ENCODE results near the gene STAMBPL1.
"Not testable (repeated sequence)": the region's sequence is repeated elsewhere in the genome, so short reads cannot be mapped to it uniquely, and the experiment has no call there.

DNA sequence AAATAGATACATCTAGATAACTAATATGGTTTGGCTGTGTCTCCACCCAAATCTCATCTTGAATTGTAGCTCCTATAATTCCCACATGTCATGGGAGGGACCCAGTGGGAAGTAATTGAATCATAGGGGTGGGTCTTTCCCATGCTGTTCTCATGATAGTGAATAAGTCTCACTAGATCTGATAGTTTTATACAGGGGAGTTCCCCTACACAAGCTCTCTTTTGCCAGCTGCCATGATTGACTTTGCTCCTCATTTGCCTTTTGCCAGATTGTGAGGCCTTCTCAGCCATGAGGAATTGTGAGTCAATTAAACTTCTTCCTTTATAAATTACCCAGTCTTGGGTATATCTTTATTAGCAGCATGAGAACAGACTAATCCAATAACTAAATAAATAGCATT, 42.4 kb upstream of the STAMBPL1 start:
- TF ChIP-seq EP300 (conservative IDR thresholded peaks at IDR 0.05; ENCODE audit: poor library complexity, severe bottlenecking); POLR2AphosphoS5 (IDR thresholded peaks at IDR 0.05): not testable (repeated sequence)
- TF ChIP-seq, protein P1, sequence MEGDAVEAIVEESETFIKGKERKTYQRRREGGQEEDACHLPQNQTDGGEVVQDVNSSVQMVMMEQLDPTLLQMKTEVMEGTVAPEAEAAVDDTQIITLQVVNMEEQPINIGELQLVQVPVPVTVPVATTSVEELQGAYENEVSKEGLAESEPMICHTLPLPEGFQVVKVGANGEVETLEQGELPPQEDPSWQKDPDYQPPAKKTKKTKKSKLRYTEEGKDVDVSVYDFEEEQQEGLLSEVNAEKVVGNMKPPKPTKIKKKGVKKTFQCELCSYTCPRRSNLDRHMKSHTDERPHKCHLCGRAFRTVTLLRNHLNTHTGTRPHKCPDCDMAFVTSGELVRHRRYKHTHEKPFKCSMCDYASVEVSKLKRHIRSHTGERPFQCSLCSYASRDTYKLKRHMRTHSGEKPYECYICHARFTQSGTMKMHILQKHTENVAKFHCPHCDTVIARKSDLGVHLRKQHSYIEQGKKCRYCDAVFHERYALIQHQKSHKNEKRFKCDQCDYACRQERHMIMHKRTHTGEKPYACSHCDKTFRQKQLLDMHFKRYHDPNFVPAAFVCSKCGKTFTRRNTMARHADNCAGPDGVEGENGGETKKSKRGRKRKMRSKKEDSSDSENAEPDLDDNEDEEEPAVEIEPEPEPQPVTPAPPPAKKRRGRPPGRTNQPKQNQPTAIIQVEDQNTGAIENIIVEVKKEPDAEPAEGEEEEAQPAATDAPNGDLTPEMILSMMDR (IDR thresholded peaks at IDR 0.05; ENCODE audit: poor library complexity, severe bottlenecking): not testable (repeated sequence)
- TF ChIP-seq, protein P2, sequence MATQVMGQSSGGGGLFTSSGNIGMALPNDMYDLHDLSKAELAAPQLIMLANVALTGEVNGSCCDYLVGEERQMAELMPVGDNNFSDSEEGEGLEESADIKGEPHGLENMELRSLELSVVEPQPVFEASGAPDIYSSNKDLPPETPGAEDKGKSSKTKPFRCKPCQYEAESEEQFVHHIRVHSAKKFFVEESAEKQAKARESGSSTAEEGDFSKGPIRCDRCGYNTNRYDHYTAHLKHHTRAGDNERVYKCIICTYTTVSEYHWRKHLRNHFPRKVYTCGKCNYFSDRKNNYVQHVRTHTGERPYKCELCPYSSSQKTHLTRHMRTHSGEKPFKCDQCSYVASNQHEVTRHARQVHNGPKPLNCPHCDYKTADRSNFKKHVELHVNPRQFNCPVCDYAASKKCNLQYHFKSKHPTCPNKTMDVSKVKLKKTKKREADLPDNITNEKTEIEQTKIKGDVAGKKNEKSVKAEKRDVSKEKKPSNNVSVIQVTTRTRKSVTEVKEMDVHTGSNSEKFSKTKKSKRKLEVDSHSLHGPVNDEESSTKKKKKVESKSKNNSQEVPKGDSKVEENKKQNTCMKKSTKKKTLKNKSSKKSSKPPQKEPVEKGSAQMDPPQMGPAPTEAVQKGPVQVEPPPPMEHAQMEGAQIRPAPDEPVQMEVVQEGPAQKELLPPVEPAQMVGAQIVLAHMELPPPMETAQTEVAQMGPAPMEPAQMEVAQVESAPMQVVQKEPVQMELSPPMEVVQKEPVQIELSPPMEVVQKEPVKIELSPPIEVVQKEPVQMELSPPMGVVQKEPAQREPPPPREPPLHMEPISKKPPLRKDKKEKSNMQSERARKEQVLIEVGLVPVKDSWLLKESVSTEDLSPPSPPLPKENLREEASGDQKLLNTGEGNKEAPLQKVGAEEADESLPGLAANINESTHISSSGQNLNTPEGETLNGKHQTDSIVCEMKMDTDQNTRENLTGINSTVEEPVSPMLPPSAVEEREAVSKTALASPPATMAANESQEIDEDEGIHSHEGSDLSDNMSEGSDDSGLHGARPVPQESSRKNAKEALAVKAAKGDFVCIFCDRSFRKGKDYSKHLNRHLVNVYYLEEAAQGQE (IDR thresholded peaks at IDR 0.05; ENCODE audit: borderline replicate concordance): not testable (repeated sequence)

Measured in neural cell (in vitro differentiated cells).